Mesenchymal stem cell (in vitro differentiated cells and primary cell): ENCODE results near the gene UBE2D2.

Experiments
- DNase-seq: peaks from one replicate; pipeline ENCODE4 v3.0.0-alpha.2; 2013
- H2AFZ ChIP-seq: one replicate; pipeline ENCODE4 v1.6.1; 2013; ENCODE audit warnings: low read depth, mild to moderate bottlenecking, control low read depth, inconsistent platforms, low read length, moderate library complexity
- H2AK5ac ChIP-seq: 2 replicates; pipeline ENCODE4 v1.6.1; 2013; ENCODE audit warnings: low read length, moderate library complexity, mild to moderate bottlenecking, inconsistent platforms; ENCODE audit not compliant: severe bottlenecking
- H2BK120ac ChIP-seq: one replicate; pipeline ENCODE4 v1.6.1; 2013; ENCODE audit warnings: low read depth, mild to moderate bottlenecking, inconsistent platforms, low read length, moderate library complexity
- H2BK12ac ChIP-seq, 2 experiments: one replicate each; pipeline ENCODE4 v1.6.1; 2013; ENCODE audit warnings: inconsistent platforms in 2 of 2, low read length in 2 of 2, mild to moderate bottlenecking in 2 of 2, moderate library complexity in 2 of 2, control low read depth in 1 of 2
- H2BK15ac ChIP-seq: one replicate; pipeline ENCODE4 v1.6.1; 2013; ENCODE audit warnings: mild to moderate bottlenecking, low read depth, inconsistent platforms; ENCODE audit not compliant: poor library complexity, severe bottlenecking
- H2BK5ac ChIP-seq: 2 replicates; pipeline ENCODE4 v1.6.1; 2013; ENCODE audit warnings: low read depth, mild to moderate bottlenecking, low read length, control low read depth, inconsistent platforms; ENCODE audit not compliant: poor library complexity, severe bottlenecking
- H3K14ac ChIP-seq, 2 experiments: one replicate each; pipeline ENCODE4 v1.6.1; 2013; ENCODE audit warnings: inconsistent platforms in 2 of 2, low read length in 2 of 2, control low read depth in 1 of 2, mild to moderate bottlenecking in 1 of 2, moderate library complexity in 1 of 2
- H3K18ac ChIP-seq, 2 experiments: one replicate each; pipeline ENCODE4 v1.6.1; 2013; ENCODE audit warnings: inconsistent platforms in 2 of 2, low read length in 2 of 2, control low read depth in 1 of 2, low read depth in 1 of 2, mild to moderate bottlenecking in 1 of 2
- H3K23ac ChIP-seq, 2 experiments: one replicate each; pipeline ENCODE4 v1.6.1; 2013; ENCODE audit warnings: inconsistent platforms in 2 of 2, low read length in 2 of 2, mild to moderate bottlenecking in 2 of 2, moderate library complexity in 2 of 2, control low read depth in 1 of 2
- H3K27ac ChIP-seq: 2 replicates; pipeline ENCODE4 v1.5.1; 2013; ENCODE audit warnings: mild to moderate bottlenecking, moderate library complexity, low read length, control low read depth, inconsistent platforms; ENCODE audit not compliant: poor library complexity, severe bottlenecking
- H3K27me3 ChIP-seq, 2 experiments: 2 replicates each; pipeline versions ENCODE4 v1.6.1 to v1.7.0; 2013; ENCODE audit warnings: low read length in 2 of 2, mild to moderate bottlenecking in 2 of 2, moderate library complexity in 2 of 2, control low read depth in 1 of 2, inconsistent platforms in 1 of 2; ENCODE audit not compliant: control insufficient read depth in 1 of 2, insufficient read depth in 1 of 2
- H3K36me3 ChIP-seq, 2 experiments: 2 replicates each; pipeline versions ENCODE4 v1.6.1 to v1.7.0; 2013; ENCODE audit warnings: low read length in 2 of 2, control low read depth in 1 of 2, inconsistent platforms in 1 of 2, low read depth in 1 of 2, mild to moderate bottlenecking in 1 of 2; ENCODE audit not compliant: insufficient read depth in 2 of 2, control insufficient read depth in 1 of 2
- H3K4ac ChIP-seq, 2 experiments: one replicate each; pipeline ENCODE4 v1.6.1; 2013; ENCODE audit warnings: inconsistent platforms in 2 of 2, low read length in 2 of 2, mild to moderate bottlenecking in 2 of 2, moderate library complexity in 2 of 2, control low read depth in 1 of 2, low read depth in 1 of 2
- H3K4me1 ChIP-seq: 2 replicates; pipeline ENCODE4 v1.6.1; 2013; ENCODE audit warnings: low read depth, low read length, control low read depth; ENCODE audit not compliant: control insufficient read depth, insufficient read depth
- H3K4me2 ChIP-seq: 2 replicates; pipeline ENCODE4 v1.6.1; 2013; ENCODE audit warnings: low read length, mild to moderate bottlenecking, inconsistent platforms; ENCODE audit not compliant: poor library complexity, severe bottlenecking
- H3K4me3 ChIP-seq, 2 experiments: 2 replicates each; pipeline versions ENCODE4 v1.5.1 to v1.7.0; 2013; ENCODE audit warnings: low read length in 2 of 2, mild to moderate bottlenecking in 2 of 2, control low read depth in 1 of 2, low read depth in 1 of 2; ENCODE audit not compliant: insufficient read depth in 1 of 2
- H3K79me1 ChIP-seq: replicated peaks from 2 replicates; pipeline ENCODE4 v1.6.1; 2013; ENCODE audit warnings: mild to moderate bottlenecking, control low read depth, low read length, inconsistent platforms; ENCODE audit not compliant: poor library complexity, severe bottlenecking
- H3K9ac ChIP-seq: 2 replicates; pipeline ENCODE4 v1.7.0; 2013; ENCODE audit warnings: mild to moderate bottlenecking, low read length, moderate library complexity
- H3K9me3 ChIP-seq: 2 replicates; pipeline ENCODE4 v1.7.0; 2013; ENCODE audit warnings: mild to moderate bottlenecking, low read length; ENCODE audit not compliant: control insufficient read depth
- H4K8ac ChIP-seq: one replicate; pipeline ENCODE4 v1.6.1; 2013; ENCODE audit warnings: inconsistent platforms, mild to moderate bottlenecking, low read length, moderate library complexity
- H4K91ac ChIP-seq: one replicate; pipeline ENCODE4 v1.6.1; 2013; ENCODE audit warnings: mild to moderate bottlenecking, low read length, inconsistent platforms
- WGBS: methylation state at CpG from one replicate; pipeline ENCODE4 v1.1.7; 2013; ENCODE audit warnings: mixed read lengths; 5-methylcytosine and 5-hydroxymethylcytosine counted together

UBE2D2 gene

GRCh38 chr5:139657363-139658321 is 96.5 kb downstream of the UBE2D2 start:
- Histone ChIP-seq H3K36me3 (peaks cover 0 to 33% of the 10 kb centered on the region in 2 experiments), H2BK12ac (peak overlapping the region; percentile 46 to 76), H3K4me2 (no peak overlapping the region), H3K4me1 (peaks cover 84% of the 10 kb centered on the region), H2BK120ac (peak overlapping the region; percentile 46), H3K79me1 (no peaks in the 10 kb centered on the region), H2BK15ac (peak overlapping the region; percentile 76), H3K4me3 (peak overlapping the region in 1 of 2 experiments; percentile 64), H3K9me3 (no peaks in the 10 kb centered on the region), H3K18ac (peak overlapping the region; percentile 56 to 99), H3K23ac (peak overlapping the region in 1 of 2 experiments; percentile 34), H2AFZ (no peak overlapping the region), H3K4ac (peak overlapping the region; percentile 36 to 70), H4K91ac (peak overlapping the region; percentile 45), H4K8ac (no peak overlapping the region), H3K9ac (peak overlapping the region; percentile 85), H3K27ac (peak overlapping the region; percentile 95), H3K27me3 (no peaks in the 10 kb centered on the region), H2BK5ac (peak overlapping the region; percentile 92), H2AK5ac (peak overlapping the region; percentile 77), H3K14ac (no peak overlapping the region)
- 83% methylated on average over 11 of the region's 12 CpGs for WGBS
- DNase-seq: peak; percentile 52

- Histone ChIP-seq H2AK5ac (peak overlapping the region; percentile 82), H3K9ac (peak overlapping the region; percentile 85), H2BK120ac (peak overlapping the region; percentile 55), H3K4me3 (peak overlapping the region in 1 of 2 experiments; percentile 67), H2BK15ac (no peak overlapping the region), H2BK5ac (peak overlapping the region; percentile 92), H3K4ac (peak overlapping the region in 1 of 2 experiments; percentile 81), H3K27ac (peak overlapping the region; percentile 95), H4K91ac (peak overlapping the region; percentile 67), H2AFZ (no peak overlapping the region), H3K27me3 (no peaks in the 10 kb centered on the region), H3K14ac (peak overlapping the region in 1 of 2 experiments; percentile 82), H3K4me2 (peak overlapping the region; percentile 41), H3K23ac (no peak overlapping the region), H3K18ac (peak overlapping the region; percentile 56 to 99), H3K36me3 (peaks cover 3 to 40% of the 10 kb centered on the region in 2 experiments), H3K4me1 (peaks cover 89% of the 10 kb centered on the region), H4K8ac (peak overlapping the region; percentile 78), H3K9me3 (no peaks in the 10 kb centered on the region), H2BK12ac (peak overlapping the region; percentile 51 to 92), H3K79me1 (no peaks in the 10 kb centered on the region)
- 81% methylated on average over 10 of the region's 14 CpGs for WGBS
- DNase-seq: peak; percentile 65
Observed at GRCh38 chr5:139658501-139658927, 97.4 kb downstream of the UBE2D2 start.

GRCh38 chr5:139658928-139659667 is 98.0 kb downstream of the UBE2D2 start:
- peaks cover 3 to 45% of the 10 kb centered on the region in 2 experiments for H3K36me3 ChIP-seq
- H2BK120ac ChIP-seq: peak overlapping the region; percentile 97
- H3K4me1 ChIP-seq: peaks cover 89% of the 10 kb centered on the region
- H3K4me3 ChIP-seq: peak overlapping the region; percentile 38 to 67
- H3K4ac ChIP-seq: peak overlapping the region; percentile 97 to 98
- H3K79me1 ChIP-seq: no peaks in the 10 kb centered on the region
- peak overlapping the region; percentile 99 for H3K18ac ChIP-seq
- H3K4me2 ChIP-seq: peak overlapping the region; percentile 41
- H2AFZ ChIP-seq: no peak overlapping the region
- peak overlapping the region; percentile 83 to 89 for H2BK12ac ChIP-seq
- peak; percentile 96 for DNase-seq
- peak overlapping the region; percentile 95 for H3K27ac ChIP-seq
- peak overlapping the region; percentile 85 for H3K9ac ChIP-seq
- H3K27me3 ChIP-seq: no peaks in the 10 kb centered on the region
- peak overlapping the region; percentile 95 for H2BK5ac ChIP-seq
- H3K9me3 ChIP-seq: no peaks in the 10 kb centered on the region
- 8% methylated on average over 15 of the region's 15 CpGs for WGBS
- peak overlapping the region; percentile 97 for H4K91ac ChIP-seq
- H3K14ac ChIP-seq: peak overlapping the region; percentile 20 to 74
- H4K8ac ChIP-seq: peak overlapping the region; percentile 92
- peak overlapping the region in 1 of 2 experiments; percentile 26 for H3K23ac ChIP-seq
- H2AK5ac ChIP-seq: peak overlapping the region; percentile 82
- peak overlapping the region; percentile 37 for H2BK15ac ChIP-seq
